GM12872 (cell line): Measurements from ENCODE around the gene PCP2.

Experiments
- CTCF ChIP-seq: IDR thresholded peaks from 3 replicates; pipeline ENCODE4 v1.5.1; 2011; ENCODE audit warnings: low read depth, mild to moderate bottlenecking, low read length, moderate library complexity; ENCODE audit not compliant: insufficient read depth

The PCP2 gene

GRCh38 chr19:7646426-7646700 lies 12.8 kb upstream of the PCP2 start:
- TF ChIP-seq CTCF = no peak

GRCh38 chr19:7645656-7646425 lies 12.3 kb upstream of the PCP2 start:
- no peak for TF ChIP-seq CTCF

- TF ChIP-seq CTCF = no peak
Measured at GRCh38 chr19:7645163-7645562, 11.6 kb upstream of the PCP2 start.

- TF ChIP-seq CTCF = no peak
Measured at GRCh38 chr19:7644550-7644877, 11.0 kb upstream of the PCP2 start.

- TF ChIP-seq CTCF = no peak
Measured at GRCh38 chr19:7643031-7643415, 9.5 kb upstream of the PCP2 start.

- no peak for TF ChIP-seq CTCF
Measured at GRCh38 chr19:7642295-7643030, 8.9 kb upstream of the PCP2 start.

- 0 out of 3 replicates have a peak, but pooled peaks have one; percentile 13 for TF ChIP-seq CTCF
Measured at GRCh38 chr19:7641290-7642276, 8.1 kb upstream of the PCP2 start.
